Measurements from ENCODE around the gene SERPINA10. TPM values are rescaled to one million over a fixed set of nuclear protein-coding genes. Genes with fewer than 3 reads are reported as not detected.
"Not testable (repeated sequence)": the region's sequence is repeated elsewhere in the genome, so short reads cannot be mapped to it uniquely, and the experiment has no call there.

The SERPINA10 gene
- total RNA-seq, 2 donors from 2014 or later, result not detected

GRCh38 chr14:94304243-94304642, 11.2 kb upstream of the SERPINA10 start:
- H3K36me3 Mint-ChIP-seq (ENCODE audit: low read depth), result no peaks in the 10 kb centered on the region

GRCh38 chr14:94303111-94303510, 10.0 kb upstream of the SERPINA10 start:
- Histone ChIP-seq H3K27me3 (ENCODE audit: control insufficient read depth, insufficient read depth, low read length, poor library complexity, severe bottlenecking) (no peaks in the 10 kb centered on the region), H3K27ac (ENCODE audit: low read depth, low read length) (no peak overlapping the region), H3K36me3 (ENCODE audit: control insufficient read depth, insufficient read depth, low read length) (no peaks in the 10 kb centered on the region), H3K9me3 (ENCODE audit: control insufficient read depth, low read length) (peaks cover 7% of the 10 kb centered on the region), H3K4me1 (ENCODE audit: control insufficient read depth, insufficient read depth, low read length) (no peaks in the 10 kb centered on the region), H3K9ac (ENCODE audit: extremely low read depth, low read length, poor library complexity, severe bottlenecking) (no peak overlapping the region), H3K4me3 (ENCODE audit: low read length) (no peak overlapping the region)
- DNase-seq, result no peak
- Mint-ChIP-seq H3K36me3 (ENCODE audit: low read depth) (no peaks in the 10 kb centered on the region), H3K27me3 (ENCODE audit: insufficient read depth) (peaks cover 9% of the 10 kb centered on the region), H3K9me3 (peaks cover 6% of the 10 kb centered on the region), H3K4me1 (peaks cover 4% of the 10 kb centered on the region), H3K27ac (no peak overlapping the region), H3K4me3 (no peak overlapping the region)
- 83 to 89% methylated on average over 4 to 5 of the region's 7 CpGs for WGBS, 2 experiments (ENCODE audit: insufficient coverage in 1 of 2, insufficient read length in 1 of 2)
- no peak for TF ChIP-seq CTCF (conservative IDR thresholded peaks at IDR 0.05)

More at GRCh38 chr14:94304243-94304642, 11.2 kb upstream of the SERPINA10 start:
- H3K36me3 ChIP-seq (ENCODE audit: control insufficient read depth, insufficient read depth, low read length), result no peaks in the 10 kb centered on the region
- WGBS, 2 experiments (ENCODE audit: insufficient coverage in 1 of 2, insufficient read length in 1 of 2), result 89 to 91% methylated on average over 4 to 5 of the region's 6 CpGs
- H3K4me3 ChIP-seq (ENCODE audit: low read length), result no peak overlapping the region
- no peak overlapping the region for H3K27ac ChIP-seq (ENCODE audit: low read depth, low read length)
- TF ChIP-seq CTCF (conservative IDR thresholded peaks at IDR 0.05), result no peak
- H3K9me3 Mint-ChIP-seq, result peaks cover 6% of the 10 kb centered on the region
- no peak for DNase-seq
- H3K4me1 Mint-ChIP-seq, result no peaks in the 10 kb centered on the region
- peaks cover 7% of the 10 kb centered on the region for H3K9me3 ChIP-seq (ENCODE audit: control insufficient read depth, low read length)
- no peak overlapping the region for H3K9ac ChIP-seq (ENCODE audit: extremely low read depth, low read length, poor library complexity, severe bottlenecking)
- H3K4me1 ChIP-seq (ENCODE audit: control insufficient read depth, insufficient read depth, low read length), result no peaks in the 10 kb centered on the region
- no peak overlapping the region for H3K27ac Mint-ChIP-seq
- no peak overlapping the region for H3K4me3 Mint-ChIP-seq
- peaks cover 9% of the 10 kb centered on the region for H3K27me3 Mint-ChIP-seq (ENCODE audit: insufficient read depth)
- no peaks in the 10 kb centered on the region for H3K27me3 ChIP-seq (ENCODE audit: control insufficient read depth, insufficient read depth, low read length, poor library complexity, severe bottlenecking)

GRCh38 chr14:94298130-94298529, 5.1 kb upstream of the SERPINA10 start:
- Mint-ChIP-seq H3K36me3 (ENCODE audit: low read depth) (no peaks in the 10 kb centered on the region), H3K4me3 (no peak overlapping the region), H3K9me3 (peaks cover 4% of the 10 kb centered on the region), H3K27me3 (ENCODE audit: insufficient read depth) (peaks cover 3% of the 10 kb centered on the region), H3K4me1 (peaks cover 5% of the 10 kb centered on the region), H3K27ac (no peak overlapping the region)
- DNase-seq, result no peak
- H3K27ac ChIP-seq (ENCODE audit: low read depth, low read length), result no peak overlapping the region
- H3K4me3 ChIP-seq (ENCODE audit: low read length), result no peak overlapping the region
- H3K36me3 ChIP-seq (ENCODE audit: control insufficient read depth, insufficient read depth, low read length), result no peaks in the 10 kb centered on the region
- TF ChIP-seq CTCF (conservative IDR thresholded peaks at IDR 0.05), result no peak
- no peaks in the 10 kb centered on the region for H3K9me3 ChIP-seq (ENCODE audit: control insufficient read depth, low read length)
- H3K9ac ChIP-seq (ENCODE audit: extremely low read depth, low read length, poor library complexity, severe bottlenecking), result no peak overlapping the region
- no peaks in the 10 kb centered on the region for H3K4me1 ChIP-seq (ENCODE audit: control insufficient read depth, insufficient read depth, low read length)
- 91 to 95% methylated on average over 15 of the region's 15 CpGs for WGBS, 2 experiments (ENCODE audit: insufficient coverage in 1 of 2, insufficient read length in 1 of 2)
- no peaks in the 10 kb centered on the region for H3K27me3 ChIP-seq (ENCODE audit: control insufficient read depth, insufficient read depth, low read length, poor library complexity, severe bottlenecking)

- not testable (repeated sequence) for H3K27ac ChIP-seq (ENCODE audit: low read depth, low read length); H3K9ac ChIP-seq (ENCODE audit: extremely low read depth, low read length, poor library complexity, severe bottlenecking); H3K9me3 Mint-ChIP-seq; H3K36me3 Mint-ChIP-seq (ENCODE audit: low read depth); H3K9me3 ChIP-seq (ENCODE audit: control insufficient read depth, low read length); H3K4me1 ChIP-seq (ENCODE audit: control insufficient read depth, insufficient read depth, low read length); H3K4me3 ChIP-seq (ENCODE audit: low read length); DNase-seq; H3K27ac Mint-ChIP-seq; H3K27me3 ChIP-seq (ENCODE audit: control insufficient read depth, insufficient read depth, low read length, poor library complexity, severe bottlenecking); H3K27me3 Mint-ChIP-seq (ENCODE audit: insufficient read depth); H3K36me3 ChIP-seq (ENCODE audit: control insufficient read depth, insufficient read depth, low read length); H3K4me3 Mint-ChIP-seq
- H3K4me1 Mint-ChIP-seq, result peaks cover 11% of the 10 kb centered on the region
- 89% methylated on average over 4 of the region's 4 CpGs; no CpG with 5 or more reads in 1 of the 2 experiments for WGBS, 2 experiments (ENCODE audit: insufficient coverage in 1 of 2, insufficient read length in 1 of 2)
Measured at GRCh38 chr14:94296181-94296545, 3.1 kb upstream of the SERPINA10 start.
